Measurements from ENCODE around the gene NEO1.

DNA sequence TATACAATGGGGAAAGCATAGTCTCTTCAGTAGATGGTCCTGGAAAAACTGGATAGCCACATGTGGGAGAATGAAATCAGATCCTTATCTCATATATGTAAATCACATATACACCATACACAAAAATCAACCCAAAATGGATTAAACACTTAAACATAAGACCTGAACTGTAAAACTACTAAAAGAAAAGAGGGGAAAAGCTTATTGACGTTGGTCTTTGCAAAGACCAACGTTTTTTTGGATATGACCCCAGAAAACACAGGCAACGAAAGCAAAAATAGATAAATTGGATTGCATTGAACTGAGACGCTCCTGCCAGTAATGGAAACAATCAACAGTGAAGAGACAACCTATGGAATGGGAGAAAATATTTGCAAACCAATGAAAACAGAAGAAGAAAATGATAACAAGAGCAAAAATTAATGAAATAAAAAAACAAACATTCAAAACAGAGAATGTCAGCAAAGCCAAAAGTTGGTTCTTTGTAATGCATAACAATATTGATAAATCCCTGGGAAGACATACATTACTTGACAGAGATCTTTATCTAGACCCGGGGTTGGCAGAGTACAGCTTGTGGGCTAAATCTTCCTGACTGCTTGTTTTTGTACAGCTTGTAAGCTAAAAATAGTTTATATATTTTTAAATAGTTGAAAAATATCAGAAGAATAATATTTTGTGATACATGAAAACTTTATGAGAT lies 86.9 kb downstream of the NEO1 start:
- TF ChIP-seq SIN3A (IDR thresholded peaks at IDR 0.05; ENCODE audit: borderline replicate concordance, low read depth, low read length): no peak
- no peak for TF ChIP-seq ZBTB21 (CRISPR knock-in tag; IDR thresholded peaks at IDR 0.05)
- no peak for TF ChIP-seq JDP2 (CRISPR knock-in tag; IDR thresholded peaks at IDR 0.05; ENCODE audit: borderline replicate concordance)
- no peak for TF ChIP-seq JUNB (CRISPR knock-in tag; IDR thresholded peaks at IDR 0.05; ENCODE audit: borderline replicate concordance)
- TF ChIP-seq, protein P1, sequence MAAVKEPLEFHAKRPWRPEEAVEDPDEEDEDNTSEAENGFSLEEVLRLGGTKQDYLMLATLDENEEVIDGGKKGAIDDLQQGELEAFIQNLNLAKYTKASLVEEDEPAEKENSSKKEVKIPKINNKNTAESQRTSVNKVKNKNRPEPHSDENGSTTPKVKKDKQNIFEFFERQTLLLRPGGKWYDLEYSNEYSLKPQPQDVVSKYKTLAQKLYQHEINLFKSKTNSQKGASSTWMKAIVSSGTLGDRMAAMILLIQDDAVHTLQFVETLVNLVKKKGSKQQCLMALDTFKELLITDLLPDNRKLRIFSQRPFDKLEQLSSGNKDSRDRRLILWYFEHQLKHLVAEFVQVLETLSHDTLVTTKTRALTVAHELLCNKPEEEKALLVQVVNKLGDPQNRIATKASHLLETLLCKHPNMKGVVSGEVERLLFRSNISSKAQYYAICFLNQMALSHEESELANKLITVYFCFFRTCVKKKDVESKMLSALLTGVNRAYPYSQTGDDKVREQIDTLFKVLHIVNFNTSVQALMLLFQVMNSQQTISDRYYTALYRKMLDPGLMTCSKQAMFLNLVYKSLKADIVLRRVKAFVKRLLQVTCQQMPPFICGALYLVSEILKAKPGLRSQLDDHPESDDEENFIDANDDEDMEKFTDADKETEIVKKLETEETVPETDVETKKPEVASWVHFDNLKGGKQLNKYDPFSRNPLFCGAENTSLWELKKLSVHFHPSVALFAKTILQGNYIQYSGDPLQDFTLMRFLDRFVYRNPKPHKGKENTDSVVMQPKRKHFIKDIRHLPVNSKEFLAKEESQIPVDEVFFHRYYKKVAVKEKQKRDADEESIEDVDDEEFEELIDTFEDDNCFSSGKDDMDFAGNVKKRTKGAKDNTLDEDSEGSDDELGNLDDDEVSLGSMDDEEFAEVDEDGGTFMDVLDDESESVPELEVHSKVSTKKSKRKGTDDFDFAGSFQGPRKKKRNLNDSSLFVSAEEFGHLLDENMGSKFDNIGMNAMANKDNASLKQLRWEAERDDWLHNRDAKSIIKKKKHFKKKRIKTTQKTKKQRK (IDR thresholded peaks at IDR 0.05; ENCODE audit: low read length): no peak
- no peak for TF ChIP-seq POLR2A (IDR thresholded peaks at IDR 0.05; ENCODE audit: insufficient read depth in 1 of 2, low read depth in 2 of 2, low read length in 2 of 2)
- no peak for TF ChIP-seq ZNF644 (CRISPR knock-in tag; IDR thresholded peaks at IDR 0.05; ENCODE audit: low read depth)
- no peak for TF ChIP-seq HNRNPL (IDR thresholded peaks at IDR 0.05; ENCODE audit: low read depth, low read length)
- TF ChIP-seq FOXA1 (IDR thresholded peaks at IDR 0.05): no peak
- no peak for TF ChIP-seq FOXA1 (CRISPR knock-in tag; IDR thresholded peaks at IDR 0.05)
